ENCODE data around the gene TAB2. TPM values are rescaled to one million over a fixed set of nuclear protein-coding genes. Genes with fewer than 3 reads are reported as not detected.

The TAB2 gene
- total RNA-seq, 1 experiment from 2014 or later: 56.7 TPM

GRCh38 chr6:149437212-149437611 lies 119.7 kb downstream of the TAB2 start:
- intact Hi-C loops (cut with micrococcal nuclease): no loop called here
- Histone ChIP-seq H2AFZ (ENCODE audit: low read depth, low read length, poor library complexity, severe bottlenecking) (no peak overlapping the region), H3K36me3 (ENCODE audit: control insufficient read depth in 1 of 2, insufficient read depth in 2 of 2, low read length in 2 of 2) (no peaks in the 10 kb centered on the region), H3K27ac (ENCODE audit: low read depth, low read length) (no peak overlapping the region), H3K4me3 (replicated peaks in 1 of 2; ENCODE audit: low read depth in 1 of 2, low read length in 2 of 2) (no peak overlapping the region), H3K79me2 (ENCODE audit: insufficient read depth, low read length) (no peaks in the 10 kb centered on the region), H3K9me2 (ENCODE audit: insufficient read depth) (no peaks in the 10 kb centered on the region), H3K4me2 (ENCODE audit: low read length) (no peak overlapping the region), H4K20me1 (ENCODE audit: insufficient read depth) (no peaks in the 10 kb centered on the region), H3K9me3 (ENCODE audit: control insufficient read depth in 1 of 2, insufficient read depth in 1 of 2, low read depth in 1 of 2, low read length in 2 of 2) (no peaks in the 10 kb centered on the region), H3K4me1 (ENCODE audit: control insufficient read depth in 1 of 2, insufficient read depth in 2 of 2, low read length in 2 of 2) (peaks cover 0 to 2% of the 10 kb centered on the region in 2 experiments; a peak in 1 of 4 replicates), H3K27me3 (ENCODE audit: insufficient read depth, low read length) (no peaks in the 10 kb centered on the region), H3K9ac (ENCODE audit: low read length) (no peak overlapping the region)
- ChIA-PET POLR2A (no interaction called here), CTCF (no interaction called here), RAD21 (ENCODE audit: low non-redundant PET in 1 of 2, low total read pairs in 2 of 2, uncharacterized antibody in 2 of 2, unreplicated experiment in 2 of 2) (no interaction called here)
- BruUV-seq (replicated peaks): no TSS peak
- ATAC-seq: no peak
- TF ChIP-seq SIN3A (IDR thresholded peaks at IDR 0.05; ENCODE audit: low read depth) (no peak), POLR2A (IDR thresholded peaks at IDR 0.05; ENCODE audit: borderline replicate concordance, extremely low read depth, insufficient read depth, insufficient read length) (no peak), ZNF274 (IDR thresholded peaks at IDR 0.05; ENCODE audit: low read depth, low read length) (no peak), EGR1 (IDR thresholded peaks at IDR 0.05; ENCODE audit: low read depth) (no peak), JUND (IDR thresholded peaks at IDR 0.05) (no peak), SRF (IDR thresholded peaks at IDR 0.05; ENCODE audit: low read depth) (no peak), SP1 (IDR thresholded peaks at IDR 0.05; ENCODE audit: low read depth) (no peak), POLR2AphosphoS5 (IDR thresholded peaks at IDR 0.05; ENCODE audit: low read depth, low read length) (no peak), CTCF (IDR thresholded peaks at IDR 0.05 in 2 of 3, conservative IDR thresholded peaks at IDR 0.05 in 1 of 3; ENCODE audit: borderline replicate concordance in 1 of 3, insufficient read depth in 1 of 3, low read depth in 2 of 3, low read length in 2 of 3) (no peak)
- TF ChIP-seq, protein P1, sequence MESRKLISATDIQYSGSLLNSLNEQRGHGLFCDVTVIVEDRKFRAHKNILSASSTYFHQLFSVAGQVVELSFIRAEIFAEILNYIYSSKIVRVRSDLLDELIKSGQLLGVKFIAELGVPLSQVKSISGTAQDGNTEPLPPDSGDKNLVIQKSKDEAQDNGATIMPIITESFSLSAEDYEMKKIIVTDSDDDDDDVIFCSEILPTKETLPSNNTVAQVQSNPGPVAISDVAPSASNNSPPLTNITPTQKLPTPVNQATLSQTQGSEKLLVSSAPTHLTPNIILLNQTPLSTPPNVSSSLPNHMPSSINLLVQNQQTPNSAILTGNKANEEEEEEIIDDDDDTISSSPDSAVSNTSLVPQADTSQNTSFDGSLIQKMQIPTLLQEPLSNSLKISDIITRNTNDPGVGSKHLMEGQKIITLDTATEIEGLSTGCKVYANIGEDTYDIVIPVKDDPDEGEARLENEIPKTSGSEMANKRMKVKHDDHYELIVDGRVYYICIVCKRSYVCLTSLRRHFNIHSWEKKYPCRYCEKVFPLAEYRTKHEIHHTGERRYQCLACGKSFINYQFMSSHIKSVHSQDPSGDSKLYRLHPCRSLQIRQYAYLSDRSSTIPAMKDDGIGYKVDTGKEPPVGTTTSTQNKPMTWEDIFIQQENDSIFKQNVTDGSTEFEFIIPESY (IDR thresholded peaks at IDR 0.05; ENCODE audit: extremely low read depth, insufficient replicate concordance, low read length): no peak
- no peak for DNase-seq (ENCODE audit: low read depth, low spot score)

Measured in HCT116 (cell line).